ENCODE measurements around the gene TALDO1. TPM values are rescaled to one million over a fixed set of nuclear protein-coding genes. Genes with fewer than 3 reads are reported as not detected.
A peak's percentile ranks its signal among the peaks of the same experiment; 100 is the strongest.

TALDO1 gene
- total and polyA plus RNA-seq, 2 donors from 2014 or later: 175 to 312 TPM

DNA sequence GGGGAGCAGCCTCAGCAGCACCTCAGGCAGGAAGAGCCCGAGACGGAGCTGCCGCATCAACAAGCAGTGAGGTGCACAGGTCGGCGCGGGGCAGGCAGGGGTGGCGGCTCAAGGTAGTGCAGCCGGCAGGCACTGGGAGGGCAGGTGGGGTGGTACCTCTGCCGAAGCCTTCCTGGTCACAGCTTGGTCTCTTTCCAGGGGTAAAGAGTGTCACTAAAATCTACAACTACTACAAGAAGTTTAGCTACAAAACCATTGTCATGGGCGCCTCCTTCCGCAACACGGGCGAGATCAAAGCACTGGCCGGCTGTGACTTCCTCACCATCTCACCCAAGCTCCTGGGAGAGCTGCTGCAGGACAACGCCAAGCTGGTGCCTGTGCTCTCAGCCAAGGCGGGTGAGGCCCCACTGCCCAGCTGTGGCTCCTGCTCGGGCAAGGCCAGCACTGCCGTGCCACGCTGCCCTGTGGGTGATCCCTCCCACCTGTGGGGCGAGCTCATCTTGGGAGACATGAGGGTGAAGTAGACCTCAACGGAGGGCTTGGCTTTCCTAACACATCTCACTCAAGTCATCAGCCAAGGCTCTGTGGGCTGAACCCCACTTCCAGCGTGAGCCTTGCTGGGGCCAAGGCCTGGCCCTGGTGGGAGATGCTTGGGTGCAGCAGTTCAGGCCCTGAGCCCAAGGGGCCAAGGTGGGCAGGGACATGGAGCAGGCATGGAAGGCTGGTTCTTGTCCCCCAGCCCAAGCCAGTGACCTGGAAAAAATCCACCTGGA lies 16.5 kb downstream of the TALDO1 start:
- H3K36me3 ChIP-seq (ENCODE audit: control insufficient read depth in 2 of 3, insufficient read depth in 3 of 3, low read length in 3 of 3): peaks cover 0 to 36% (median 19%) of the 10 kb centered on the region in 3 donors
- no peak overlapping the region for H3K27ac ChIP-seq (ENCODE audit: low read depth in 2 of 2, low read length in 2 of 2)
- no peak for FAIRE-seq
- peak in 1 of 5 donors; percentile 75 for DNase-seq
- intact Hi-C loops (cut with DNase I): no loop called here
- TF ChIP-seq, protein P1, sequence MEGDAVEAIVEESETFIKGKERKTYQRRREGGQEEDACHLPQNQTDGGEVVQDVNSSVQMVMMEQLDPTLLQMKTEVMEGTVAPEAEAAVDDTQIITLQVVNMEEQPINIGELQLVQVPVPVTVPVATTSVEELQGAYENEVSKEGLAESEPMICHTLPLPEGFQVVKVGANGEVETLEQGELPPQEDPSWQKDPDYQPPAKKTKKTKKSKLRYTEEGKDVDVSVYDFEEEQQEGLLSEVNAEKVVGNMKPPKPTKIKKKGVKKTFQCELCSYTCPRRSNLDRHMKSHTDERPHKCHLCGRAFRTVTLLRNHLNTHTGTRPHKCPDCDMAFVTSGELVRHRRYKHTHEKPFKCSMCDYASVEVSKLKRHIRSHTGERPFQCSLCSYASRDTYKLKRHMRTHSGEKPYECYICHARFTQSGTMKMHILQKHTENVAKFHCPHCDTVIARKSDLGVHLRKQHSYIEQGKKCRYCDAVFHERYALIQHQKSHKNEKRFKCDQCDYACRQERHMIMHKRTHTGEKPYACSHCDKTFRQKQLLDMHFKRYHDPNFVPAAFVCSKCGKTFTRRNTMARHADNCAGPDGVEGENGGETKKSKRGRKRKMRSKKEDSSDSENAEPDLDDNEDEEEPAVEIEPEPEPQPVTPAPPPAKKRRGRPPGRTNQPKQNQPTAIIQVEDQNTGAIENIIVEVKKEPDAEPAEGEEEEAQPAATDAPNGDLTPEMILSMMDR (IDR thresholded peaks at IDR 0.05; ENCODE audit: borderline replicate concordance, extremely low read depth, insufficient read depth): no peak
- H3K9ac ChIP-seq (ENCODE audit: low read length in 3 of 3): no peak overlapping the region
- no peaks in the 10 kb centered on the region for H3K9me3 ChIP-seq (ENCODE audit: control insufficient read depth in 2 of 3, insufficient read depth in 1 of 3, low read length in 3 of 3)
- H3K4me3 ChIP-seq (ENCODE audit: low read length in 3 of 3): no peak overlapping the region
- H3K4me1 ChIP-seq (ENCODE audit: control insufficient read depth in 2 of 3, insufficient read depth in 2 of 3, low read depth in 1 of 3, low read length in 3 of 3): peaks cover 0 to 2% (median 0%) of the 10 kb centered on the region in 3 donors
- no peaks in the 10 kb centered on the region for H3K27me3 ChIP-seq (ENCODE audit: control insufficient read depth, insufficient read depth, low read length)

DNA sequence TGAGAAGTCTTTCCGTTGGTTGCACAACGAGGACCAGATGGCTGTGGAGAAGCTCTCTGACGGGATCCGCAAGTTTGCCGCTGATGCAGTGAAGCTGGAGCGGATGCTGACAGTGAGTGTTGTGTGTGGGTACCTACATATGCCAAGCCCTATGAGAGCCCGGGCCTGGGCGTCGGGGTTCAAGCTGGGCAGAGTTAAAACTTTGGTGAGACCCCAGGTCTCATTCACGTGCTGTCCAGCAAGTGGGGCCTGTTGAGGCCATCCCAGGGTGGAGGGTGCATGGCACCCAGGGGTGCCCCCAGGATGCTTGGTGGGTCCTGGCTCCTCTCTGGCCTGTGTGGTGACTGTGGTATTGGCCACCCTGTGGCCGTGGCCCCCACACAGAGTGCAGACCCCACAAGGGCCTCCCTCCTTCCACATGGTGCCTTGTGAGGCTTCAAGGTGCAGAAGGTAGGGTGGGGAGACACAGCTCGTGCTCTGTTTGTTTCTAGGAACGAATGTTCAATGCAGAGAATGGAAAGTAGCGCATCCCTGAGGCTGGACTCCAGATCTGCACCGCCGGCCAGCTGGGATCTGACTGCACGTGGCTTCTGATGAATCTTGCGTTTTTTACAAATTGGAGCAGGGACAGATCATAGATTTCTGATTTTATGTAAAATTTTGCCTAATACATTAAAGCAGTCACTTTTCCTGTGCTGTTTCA lies 17.2 kb downstream of the TALDO1 start:
- H3K4me1 ChIP-seq (ENCODE audit: control insufficient read depth in 2 of 3, insufficient read depth in 2 of 3, low read depth in 1 of 3, low read length in 3 of 3): peaks cover 0 to 2% (median 0%) of the 10 kb centered on the region in 3 donors
- intact Hi-C loops (cut with DNase I): no loop called here
- peaks cover 0 to 36% (median 18%) of the 10 kb centered on the region in 3 donors for H3K36me3 ChIP-seq (ENCODE audit: control insufficient read depth in 2 of 3, insufficient read depth in 3 of 3, low read length in 3 of 3)
- FAIRE-seq (no peak), DNase-seq (peak in 1 of 5 donors; percentile 68)
- H3K9me3 ChIP-seq (ENCODE audit: control insufficient read depth in 2 of 3, insufficient read depth in 1 of 3, low read length in 3 of 3): no peaks in the 10 kb centered on the region
- no peak overlapping the region for H3K9ac ChIP-seq (ENCODE audit: low read length in 3 of 3)
- no peaks in the 10 kb centered on the region for H3K27me3 ChIP-seq (ENCODE audit: control insufficient read depth, insufficient read depth, low read length)
- H3K4me3 ChIP-seq (ENCODE audit: low read length in 3 of 3): no peak overlapping the region
- TF ChIP-seq, protein P1 (IDR thresholded peaks at IDR 0.05; ENCODE audit: borderline replicate concordance, extremely low read depth, insufficient read depth): no peak
- no peak overlapping the region for H3K27ac ChIP-seq (ENCODE audit: low read depth in 2 of 2, low read length in 2 of 2)

DNA sequence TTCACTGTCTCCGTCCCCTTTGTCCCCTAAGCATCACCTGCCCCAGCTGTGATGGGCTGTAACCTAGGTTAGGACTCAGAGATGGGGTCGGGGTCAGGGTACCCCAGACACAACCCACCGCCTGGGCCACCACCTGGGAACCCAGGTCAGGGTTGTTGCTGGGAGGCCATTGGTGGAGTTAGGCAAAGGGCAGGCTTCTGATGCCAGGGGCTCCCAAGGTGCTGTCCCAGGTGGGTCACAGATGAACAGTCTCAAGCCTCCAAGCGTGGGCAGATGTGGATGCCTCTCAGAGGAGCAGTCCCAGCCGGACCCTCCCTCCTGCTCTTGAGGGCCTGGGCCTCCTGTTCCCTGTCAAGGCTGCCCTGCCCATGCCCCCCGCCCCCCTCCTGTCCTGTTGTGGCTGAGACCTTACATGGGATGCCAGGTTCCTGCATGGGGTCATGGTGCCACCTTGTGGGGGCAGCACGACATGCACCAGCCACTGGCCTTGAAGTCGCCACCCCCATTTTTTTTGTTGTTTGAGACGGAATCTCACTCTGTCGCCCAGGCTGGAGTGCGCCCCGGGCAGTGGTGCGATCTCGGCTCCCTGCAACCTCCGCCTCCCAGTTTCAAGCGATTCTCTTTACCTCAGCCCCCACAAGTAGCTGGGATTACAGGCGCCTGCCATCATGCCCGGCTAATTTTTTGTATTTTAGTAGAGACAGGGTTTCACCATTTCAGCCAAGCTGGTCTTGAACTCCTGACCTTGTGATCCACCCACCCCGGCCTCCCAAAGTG lies 17.9 kb downstream of the TALDO1 start:
- no peaks in the 10 kb centered on the region for H3K27me3 ChIP-seq (ENCODE audit: control insufficient read depth, insufficient read depth, low read length)
- no peaks in the 10 kb centered on the region for H3K9me3 ChIP-seq (ENCODE audit: control insufficient read depth in 2 of 3, insufficient read depth in 1 of 3, low read length in 3 of 3)
- no peak overlapping the region for H3K27ac ChIP-seq (ENCODE audit: low read depth in 2 of 2, low read length in 2 of 2)
- intact Hi-C loops (cut with DNase I): no loop called here
- DNase-seq (peak; percentile 59 to 85 (median 74)), FAIRE-seq (no peak)
- no peak overlapping the region for H3K4me3 ChIP-seq (ENCODE audit: low read length in 3 of 3)
- no peak overlapping the region for H3K9ac ChIP-seq (ENCODE audit: low read length in 3 of 3)
- TF ChIP-seq, protein P1 (IDR thresholded peaks at IDR 0.05; ENCODE audit: borderline replicate concordance, extremely low read depth, insufficient read depth): peak; percentile 73
- peaks cover 0 to 29% (median 14%) of the 10 kb centered on the region in 3 donors for H3K36me3 ChIP-seq (ENCODE audit: control insufficient read depth in 2 of 3, insufficient read depth in 3 of 3, low read length in 3 of 3)
- H3K4me1 ChIP-seq (ENCODE audit: control insufficient read depth in 2 of 3, insufficient read depth in 2 of 3, low read depth in 1 of 3, low read length in 3 of 3): peaks cover 0 to 2% (median 0%) of the 10 kb centered on the region in 3 donors

Measured in kidney (tissue), 14 donors.